ENCODE measurements around the gene CHURC1. TPM values are rescaled to one million over a fixed set of nuclear protein-coding genes. Genes with fewer than 3 reads are reported as not detected.

CHURC1 gene
- total RNA-seq, 2 experiments from 2014 or later, result 49.6 to 59.7 TPM

DNA sequence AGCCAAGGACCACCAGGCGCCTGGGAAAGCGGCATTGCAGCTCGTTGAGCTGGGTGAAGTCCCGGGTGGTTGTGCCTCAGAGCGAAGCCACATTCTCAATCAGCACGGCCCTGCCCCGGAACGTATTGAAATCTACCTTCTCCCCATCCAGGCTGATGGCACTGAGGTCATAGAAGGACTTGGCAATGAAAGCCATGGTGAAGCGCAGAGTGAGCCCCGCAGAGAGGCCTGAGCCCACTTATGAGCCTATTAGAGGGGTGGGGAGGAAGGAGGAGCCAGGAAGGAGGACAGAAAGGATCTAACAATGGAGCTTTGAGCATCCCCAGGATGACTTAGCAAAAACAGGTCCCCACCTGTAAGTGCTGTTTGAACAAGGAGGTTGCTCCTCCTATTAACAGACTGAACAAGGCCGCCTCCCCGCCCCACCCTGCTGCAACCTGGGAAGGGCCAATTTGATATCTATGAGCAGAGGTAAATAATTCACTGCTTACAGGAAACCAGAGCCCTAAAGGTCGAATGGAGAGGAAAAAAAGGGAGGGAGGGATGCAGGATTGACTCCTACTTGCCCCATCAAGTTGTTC, 28.4 kb downstream of the CHURC1 start, which contains the start of gene GPX2:
Gene GPX2, minus strand, starts transcription at position 215 of the 581 bp plus-strand sequence. Its CDS starts 19 bp downstream, at position 196.
- DNase-seq, result no peak
- Mint-ChIP-seq H3K9me3 (no peaks in the 10 kb centered on the region), H3K4me3 (no peak within 1 kb of the TSS), H3K27me3 (ENCODE audit: low read depth) (no peaks in the 10 kb centered on the region), H3K4me1 (ENCODE audit: low read depth) (peaks cover 54% of the 10 kb centered on the region), H3K27ac (no peak within 1 kb of the TSS), H3K36me3 (ENCODE audit: low read depth) (peaks cover 23% of the 10 kb centered on the region)
- intact Hi-C loops (cut with micrococcal nuclease), result no loop called here
- CTCF ChIA-PET, result no interaction called here

DNA sequence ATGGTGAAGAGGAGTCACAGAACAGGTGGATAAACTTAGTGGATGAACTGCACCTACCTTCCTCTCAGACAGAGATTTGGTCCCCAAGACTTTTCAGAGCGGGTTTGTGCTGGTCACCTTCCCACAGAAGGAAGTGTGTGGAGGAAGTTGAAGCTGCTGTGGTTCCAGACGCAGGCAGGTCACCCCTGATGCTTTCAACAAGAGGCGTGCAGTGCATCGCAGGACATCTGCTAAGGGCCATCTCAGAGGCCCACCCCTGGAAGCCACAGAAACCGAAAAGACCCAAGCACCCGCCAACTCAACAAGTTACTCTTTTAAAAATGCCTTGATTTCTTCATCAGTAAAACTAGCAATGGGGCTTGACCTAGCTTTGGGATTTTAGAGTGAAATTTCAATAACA, 29.3 kb downstream of the CHURC1 start:
- no peak for DNase-seq
- Mint-ChIP-seq H3K9me3 (no peaks in the 10 kb centered on the region), H3K4me1 (ENCODE audit: low read depth) (peaks cover 49% of the 10 kb centered on the region), H3K27me3 (ENCODE audit: low read depth) (no peaks in the 10 kb centered on the region), H3K36me3 (ENCODE audit: low read depth) (peaks cover 18% of the 10 kb centered on the region), H3K27ac (no peak overlapping the region), H3K4me3 (no peak overlapping the region)
- CTCF ChIA-PET, result no interaction called here
- intact Hi-C loops (cut with micrococcal nuclease), result no loop called here

DNA sequence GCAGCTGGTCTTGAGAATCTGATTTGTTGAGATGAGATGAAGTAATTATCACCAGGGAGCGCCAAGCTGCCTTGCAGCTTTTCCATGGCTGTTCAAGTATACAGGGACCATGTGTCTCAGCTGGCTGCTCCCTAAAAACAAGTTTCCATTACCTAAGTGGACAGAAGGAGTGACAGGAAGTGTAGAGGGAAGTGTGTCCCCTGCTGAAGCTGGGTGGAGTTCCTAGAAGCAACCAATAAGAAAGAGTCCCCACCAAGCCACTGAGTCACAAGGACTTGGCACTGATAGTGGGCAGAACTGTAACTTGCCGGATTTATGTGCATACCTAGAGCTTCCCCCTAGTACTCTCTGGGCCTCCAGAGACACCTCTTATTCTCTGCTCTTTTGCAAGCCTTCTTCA, 29.8 kb downstream of the CHURC1 start:
- intact Hi-C loops (cut with micrococcal nuclease), result no loop called here
- H3K36me3 Mint-ChIP-seq (ENCODE audit: low read depth), result peaks cover 16% of the 10 kb centered on the region
- CTCF ChIA-PET, result no interaction called here
- H3K4me3 Mint-ChIP-seq, result no peak overlapping the region
- H3K4me1 Mint-ChIP-seq (ENCODE audit: low read depth), result peaks cover 44% of the 10 kb centered on the region
- no peak for DNase-seq
- H3K27me3 Mint-ChIP-seq (ENCODE audit: low read depth), result no peaks in the 10 kb centered on the region
- no peak overlapping the region for H3K27ac Mint-ChIP-seq
- H3K9me3 Mint-ChIP-seq, result no peaks in the 10 kb centered on the region

DNA sequence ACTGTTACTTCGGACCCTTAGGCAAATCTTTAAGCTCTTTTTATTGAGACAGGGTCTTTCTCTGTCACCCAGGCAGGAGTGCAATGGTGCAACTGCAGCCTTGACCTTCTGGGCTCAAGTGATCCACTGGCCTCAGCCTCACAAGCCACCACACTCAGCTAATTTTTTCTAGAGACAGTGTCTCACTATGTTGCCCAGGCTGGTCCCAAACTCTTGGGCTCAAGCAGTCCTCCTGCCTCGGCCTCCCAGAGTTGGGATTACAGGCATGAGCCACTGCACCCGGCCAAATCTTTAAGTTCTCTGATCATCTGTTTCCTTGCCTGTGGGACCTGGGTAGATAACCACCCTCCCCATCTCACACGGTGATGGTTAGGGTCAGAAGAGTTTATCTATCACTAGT, 30.6 kb downstream of the CHURC1 start:
- CTCF ChIA-PET, result no interaction called here
- no peak overlapping the region for H3K27ac Mint-ChIP-seq
- intact Hi-C loops (cut with micrococcal nuclease), result no loop called here

DNA sequence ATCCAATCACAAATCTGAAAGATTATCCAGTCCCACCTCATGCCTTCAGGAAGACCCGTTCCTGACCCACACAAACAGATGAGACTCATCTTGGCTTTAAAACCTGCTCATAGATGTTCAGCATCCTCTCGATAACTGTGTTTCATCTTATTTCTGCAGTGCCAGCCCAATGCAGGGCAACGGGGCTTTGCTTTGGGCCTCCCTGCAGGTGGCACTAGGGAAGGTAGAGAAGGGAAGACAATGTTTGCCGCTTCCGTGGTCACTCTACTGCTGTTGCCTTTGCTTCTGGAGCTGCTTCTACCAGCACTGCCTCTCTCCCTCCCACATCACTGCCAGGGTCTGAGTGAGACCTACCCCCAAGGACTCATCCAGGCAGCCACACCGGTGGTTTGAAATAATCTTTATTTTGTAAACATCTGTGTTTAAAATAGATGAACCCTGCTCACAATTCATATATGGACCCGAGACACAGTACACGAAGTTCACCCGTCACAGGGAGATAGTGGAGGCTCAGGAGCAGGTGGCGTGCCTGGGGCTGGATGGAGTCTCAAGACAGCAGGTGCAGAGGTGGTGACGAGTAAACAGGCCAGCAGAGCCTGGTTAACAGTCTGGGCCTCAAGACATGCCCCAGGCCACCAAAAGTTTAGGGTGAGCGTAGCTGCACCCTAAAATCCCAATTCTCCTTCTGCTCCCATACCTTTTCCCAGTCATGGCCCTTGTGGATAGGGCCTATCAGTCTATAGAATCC, 31.4 kb downstream of the CHURC1 start:
- Mint-ChIP-seq H3K4me1 (ENCODE audit: low read depth) (peaks cover 35% of the 10 kb centered on the region), H3K4me3 (no peak overlapping the region), H3K9me3 (no peaks in the 10 kb centered on the region), H3K27ac (no peak overlapping the region), H3K27me3 (ENCODE audit: low read depth) (no peaks in the 10 kb centered on the region), H3K36me3 (ENCODE audit: low read depth) (peaks cover 14% of the 10 kb centered on the region)
- intact Hi-C loops (cut with micrococcal nuclease), result no loop called here
- DNase-seq, result peak; percentile 1
- CTCF ChIA-PET, result no interaction called here

More for the DNA sequence above, 30.6 kb downstream of the CHURC1 start:
- Mint-ChIP-seq H3K27me3 (ENCODE audit: low read depth) (no peaks in the 10 kb centered on the region), H3K9me3 (no peaks in the 10 kb centered on the region), H3K4me3 (no peak overlapping the region), H3K4me1 (ENCODE audit: low read depth) (peaks cover 40% of the 10 kb centered on the region), H3K36me3 (ENCODE audit: low read depth) (peaks cover 16% of the 10 kb centered on the region)
- DNase-seq, result no peak

DNA sequence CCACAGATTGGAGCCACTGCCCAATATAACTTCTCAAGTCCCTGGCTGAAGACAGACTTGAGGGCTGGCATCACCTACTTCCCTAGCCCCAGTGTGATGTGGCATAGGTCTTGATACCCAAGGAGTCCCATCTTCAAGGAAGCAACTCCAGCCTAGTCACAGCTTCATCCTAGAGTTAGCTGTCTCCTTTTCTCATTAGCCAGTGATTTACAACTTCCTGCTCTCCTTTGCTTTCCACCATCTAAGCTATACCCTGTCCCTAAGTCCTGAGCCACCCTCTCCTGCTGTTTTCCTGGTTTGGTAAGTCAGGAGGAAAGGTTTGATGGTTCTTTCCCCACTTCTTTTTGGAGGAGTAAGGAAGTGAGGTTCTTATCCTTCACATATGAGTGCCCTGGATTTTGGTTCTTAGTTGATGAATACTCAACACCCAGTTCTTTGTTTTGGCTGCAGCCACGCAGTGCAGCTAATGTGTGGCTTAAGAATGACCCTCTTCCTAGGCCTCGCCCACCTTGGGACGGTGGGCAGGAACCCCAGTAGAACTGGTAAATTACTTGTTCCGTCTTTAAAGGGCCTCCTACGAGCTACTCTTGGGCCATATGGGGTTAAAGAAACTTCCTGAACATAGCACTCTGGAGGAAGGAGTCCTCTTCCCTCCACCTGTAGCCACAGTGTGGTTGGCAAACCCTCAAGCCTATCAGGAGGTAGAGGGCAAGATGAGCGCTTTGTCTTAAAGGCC, 32.2 kb downstream of the CHURC1 start:
- no peak for DNase-seq
- CTCF ChIA-PET, result no interaction called here

DNA sequence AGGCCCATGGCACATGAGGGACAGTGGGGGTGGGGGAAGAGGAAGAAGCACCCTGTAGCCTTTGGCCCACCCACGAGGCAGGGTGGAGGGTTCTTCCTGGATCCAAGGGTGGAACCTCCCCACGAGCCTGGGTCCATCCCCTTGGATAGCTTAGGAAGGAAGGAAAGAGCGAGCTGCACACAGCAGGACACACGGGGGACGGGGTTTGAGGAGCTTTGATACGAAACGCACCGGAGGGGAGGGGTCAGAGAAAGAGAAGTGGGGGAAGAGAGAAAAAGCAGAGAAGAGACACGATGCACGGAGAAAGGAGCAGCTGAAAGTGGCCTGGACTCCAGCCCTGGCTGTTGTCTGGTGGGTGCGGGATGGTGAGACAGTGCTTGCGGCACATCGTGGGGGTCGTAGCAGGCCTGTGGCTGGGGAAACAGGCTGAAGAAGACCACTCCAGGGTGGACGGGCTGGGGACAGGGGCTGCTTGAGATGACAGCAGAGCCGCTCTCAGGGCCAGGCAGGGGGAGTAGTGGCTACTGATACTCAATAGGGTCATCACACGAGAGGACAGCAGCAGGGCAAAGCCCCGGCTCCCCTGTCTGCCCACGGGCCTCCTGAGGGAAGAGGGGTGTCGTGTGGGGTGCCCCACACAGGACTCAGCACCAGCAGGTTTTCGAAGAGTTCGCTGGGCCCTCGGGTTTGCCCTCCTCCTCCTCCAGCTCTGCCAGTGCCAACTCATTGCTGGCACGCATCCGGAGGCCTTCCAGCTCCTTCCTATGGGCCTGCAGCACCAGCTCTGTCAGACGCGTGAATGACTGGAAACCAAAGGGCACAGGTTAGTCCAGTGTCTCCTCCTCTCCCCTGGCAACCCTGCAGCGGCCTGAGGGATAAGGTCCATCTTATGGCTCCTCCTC, 33.7 kb downstream of the CHURC1 start:
- no peak overlapping the region for H3K4me3 Mint-ChIP-seq
- H3K9me3 Mint-ChIP-seq, result no peaks in the 10 kb centered on the region
- H3K4me1 Mint-ChIP-seq (ENCODE audit: low read depth), result peaks cover 31% of the 10 kb centered on the region
- H3K36me3 Mint-ChIP-seq (ENCODE audit: low read depth), result peaks cover 14% of the 10 kb centered on the region
- DNase-seq, result no peak
- H3K27me3 Mint-ChIP-seq (ENCODE audit: low read depth), result no peaks in the 10 kb centered on the region
- intact Hi-C loops (cut with micrococcal nuclease), result no loop called here
- CTCF ChIA-PET, result interaction anchor here (0.5 kb wide), 1 partner anchor 9 kb away, joined by 5 read pairs; no protein-coding TSS in a partner anchor
- H3K27ac Mint-ChIP-seq, result no peak overlapping the region

More for the DNA sequence above, 32.2 kb downstream of the CHURC1 start:
- Mint-ChIP-seq H3K27ac (no peak overlapping the region), H3K27me3 (ENCODE audit: low read depth) (no peaks in the 10 kb centered on the region), H3K4me1 (ENCODE audit: low read depth) (peaks cover 32% of the 10 kb centered on the region), H3K9me3 (no peaks in the 10 kb centered on the region), H3K36me3 (ENCODE audit: low read depth) (peaks cover 14% of the 10 kb centered on the region), H3K4me3 (no peak overlapping the region)
- intact Hi-C loops (cut with micrococcal nuclease), result no loop called here

DNA sequence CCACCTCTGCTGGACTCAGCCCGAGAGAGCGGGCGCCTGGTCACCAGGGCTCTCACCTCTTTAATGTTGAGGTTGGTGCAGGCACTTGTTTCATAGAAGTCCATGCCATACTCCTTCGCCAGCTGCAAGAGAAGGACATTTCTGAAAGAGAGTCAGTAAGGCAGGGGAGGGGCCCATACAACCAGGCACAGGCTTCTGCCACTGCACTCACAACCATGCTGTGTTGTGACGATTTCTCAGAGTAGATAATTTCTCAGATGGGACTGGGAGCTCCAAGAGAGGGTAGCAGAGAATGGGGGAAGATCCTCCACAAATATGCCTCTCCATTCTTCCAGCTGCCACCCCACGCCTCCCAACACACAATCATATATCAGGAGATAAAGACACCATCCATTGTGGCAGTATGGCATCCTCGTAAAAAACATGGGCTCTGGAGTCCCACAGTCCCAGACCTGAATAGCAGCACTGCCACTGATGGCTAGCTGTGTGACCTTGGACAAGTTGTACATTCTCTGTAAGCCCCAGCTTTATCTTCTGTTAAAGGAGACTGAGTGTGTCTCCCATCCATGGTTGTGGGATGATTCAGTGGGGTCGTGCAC, 34.5 kb downstream of the CHURC1 start:
- no peak for DNase-seq
- H3K27ac Mint-ChIP-seq, result no peak overlapping the region
- intact Hi-C loops (cut with micrococcal nuclease), result no loop called here
- peaks cover 11% of the 10 kb centered on the region for H3K36me3 Mint-ChIP-seq (ENCODE audit: low read depth)
- no peak overlapping the region for H3K4me3 Mint-ChIP-seq
- no peaks in the 10 kb centered on the region for H3K27me3 Mint-ChIP-seq (ENCODE audit: low read depth)
- peaks cover 24% of the 10 kb centered on the region for H3K4me1 Mint-ChIP-seq (ENCODE audit: low read depth)
- CTCF ChIA-PET, result interaction anchor here (0.6 kb wide), 1 partner anchor 8 kb away, joined by 6 read pairs; no protein-coding TSS in a partner anchor
- no peaks in the 10 kb centered on the region for H3K9me3 Mint-ChIP-seq

DNA sequence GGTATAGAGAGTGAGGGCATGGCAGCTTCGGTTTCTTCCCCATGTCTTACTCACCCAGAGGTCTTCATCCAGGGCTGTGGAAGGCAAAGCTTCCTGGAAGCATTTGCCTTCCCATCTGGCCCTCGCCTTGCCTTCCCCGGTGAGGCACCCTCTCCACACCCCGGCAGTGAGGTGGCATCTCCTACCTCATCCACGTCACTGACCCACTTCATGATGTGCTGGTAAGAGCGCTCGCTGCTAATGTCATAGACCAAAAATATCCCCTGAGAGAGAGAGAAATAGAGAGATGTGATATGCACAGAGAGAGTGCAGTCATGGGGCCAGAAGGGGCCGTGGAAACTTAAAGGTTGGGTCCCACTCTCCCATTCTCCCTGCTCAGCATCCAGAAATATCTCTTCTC, 36.6 kb downstream of the CHURC1 start:
- Mint-ChIP-seq H3K9me3 (no peaks in the 10 kb centered on the region), H3K4me3 (no peak overlapping the region), H3K36me3 (ENCODE audit: low read depth) (peaks cover 6% of the 10 kb centered on the region), H3K4me1 (ENCODE audit: low read depth) (peaks cover 14% of the 10 kb centered on the region), H3K27ac (no peak overlapping the region), H3K27me3 (ENCODE audit: low read depth) (no peaks in the 10 kb centered on the region)
- no peak for DNase-seq
- intact Hi-C loops (cut with micrococcal nuclease), result no loop called here
- CTCF ChIA-PET, result interaction anchor here (0.5 kb wide), 1 partner anchor 15 kb away, joined by 6 read pairs; no protein-coding TSS in a partner anchor

DNA sequence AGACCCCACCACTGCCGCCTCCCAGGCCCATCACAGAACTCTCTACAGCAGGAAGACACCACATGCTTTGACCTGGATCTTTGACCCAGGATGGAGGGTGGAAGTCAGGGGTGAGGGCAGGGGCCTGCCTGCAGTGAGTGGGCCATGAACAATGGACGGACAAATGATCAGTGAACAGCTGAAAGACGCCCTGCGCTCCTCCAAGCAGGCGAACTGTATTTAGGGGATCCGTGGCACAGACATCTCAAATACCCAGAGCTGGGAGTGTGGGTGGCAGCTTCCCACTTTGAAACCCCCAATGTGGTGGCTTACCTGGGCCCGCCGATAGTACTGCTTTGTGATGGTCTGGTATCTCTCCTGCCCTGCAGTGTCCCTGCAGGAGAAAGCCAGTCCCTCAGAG, 37.0 kb downstream of the CHURC1 start:
- no peak overlapping the region for H3K27ac Mint-ChIP-seq
- peaks cover 13% of the 10 kb centered on the region for H3K4me1 Mint-ChIP-seq (ENCODE audit: low read depth)
- no peaks in the 10 kb centered on the region for H3K9me3 Mint-ChIP-seq
- CTCF ChIA-PET, result interaction anchor here (0.5 to 0.6 kb wide), 2 partner anchors 16 to 384 kb away, joined by 3 to 6 read pairs; no protein-coding TSS in a partner anchor
- no peaks in the 10 kb centered on the region for H3K27me3 Mint-ChIP-seq (ENCODE audit: low read depth)
- H3K4me3 Mint-ChIP-seq, result no peak overlapping the region
- intact Hi-C loops (cut with micrococcal nuclease), result no loop called here
- DNase-seq, result no peak
- peaks cover 6% of the 10 kb centered on the region for H3K36me3 Mint-ChIP-seq (ENCODE audit: low read depth)

DNA sequence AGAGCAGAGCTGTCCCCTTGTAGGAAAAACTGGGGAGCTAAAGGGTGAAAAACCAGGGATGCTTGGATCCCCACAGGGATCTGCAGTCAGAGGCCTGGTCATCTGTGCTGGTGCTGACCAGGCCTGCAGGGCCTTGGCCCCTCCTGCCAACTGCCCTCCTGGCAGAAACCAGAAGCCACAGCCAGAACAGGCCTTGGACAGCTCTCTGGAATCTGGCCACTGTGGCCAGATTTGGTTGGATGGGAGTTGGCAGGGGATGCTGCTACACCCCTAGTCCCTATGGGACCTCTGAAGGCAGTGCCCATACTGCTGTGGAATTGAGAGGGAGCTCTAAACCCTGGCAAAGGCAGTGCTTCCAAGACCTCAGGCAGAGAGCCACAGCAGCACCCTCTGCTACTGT, 37.5 kb downstream of the CHURC1 start:
- CTCF ChIA-PET, result interaction anchor here (0.6 kb wide), 1 partner anchor 384 kb away, joined by 3 read pairs; no protein-coding TSS in a partner anchor
- intact Hi-C loops (cut with micrococcal nuclease), result no loop called here

More for the DNA sequence above, 37.5 kb downstream of the CHURC1 start:
- H3K4me1 Mint-ChIP-seq (ENCODE audit: low read depth), result peaks cover 9% of the 10 kb centered on the region
- no peaks in the 10 kb centered on the region for H3K27me3 Mint-ChIP-seq (ENCODE audit: low read depth)
- H3K9me3 Mint-ChIP-seq, result no peaks in the 10 kb centered on the region
- peaks cover 4% of the 10 kb centered on the region for H3K36me3 Mint-ChIP-seq (ENCODE audit: low read depth)
- no peak overlapping the region for H3K27ac Mint-ChIP-seq
- no peak for DNase-seq
- no peak overlapping the region for H3K4me3 Mint-ChIP-seq
